ENCODE data around the gene HHIPL1.

Gene HHIPL1

GRCh38 chr14:99677231-99678140 lies 32.6 kb downstream of the HHIPL1 start:
- DNase-seq, result no peak

- DNase-seq, result no peak
These were observed 33.3 kb downstream of the HHIPL1 start for GRCh38 chr14:99678198-99678597.

- no peak for DNase-seq
These were observed 34.2 kb downstream of the HHIPL1 start for GRCh38 chr14:99679111-99679510.

- DNase-seq, result no peak
These were observed 34.6 kb downstream of the HHIPL1 start for GRCh38 chr14:99679543-99679942.

- DNase-seq, result no peak
These were observed 35.1 kb downstream of the HHIPL1 start for GRCh38 chr14:99679996-99680395.

GRCh38 chr14:99681101-99681831 lies 36.3 kb downstream of the HHIPL1 start:
- DNase-seq, result no peak

- no peak for DNase-seq
These were observed 36.9 kb downstream of the HHIPL1 start for GRCh38 chr14:99681832-99682148.

GRCh38 chr14:99682809-99683618 lies 38.1 kb downstream of the HHIPL1 start:
- DNase-seq, result peak; percentile 82

GRCh38 chr14:99683619-99684409 lies 38.9 kb downstream of the HHIPL1 start, which contains the start of gene CYP46A1:
Gene CYP46A1, plus strand, starts transcription at chr14:99684298. Its CDS starts 120 bp downstream, at chr14:99684418.
- peak; percentile 99 for DNase-seq

GRCh38 chr14:99684410-99684934 lies 39.5 kb downstream of the HHIPL1 start:
- DNase-seq, result no peak

- no peak for DNase-seq
These were observed 40.2 kb downstream of the HHIPL1 start for GRCh38 chr14:99685151-99685591.

GRCh38 chr14:99685596-99685995 lies 40.7 kb downstream of the HHIPL1 start:
- no peak for DNase-seq

- no peak for DNase-seq
These were observed 41.8 kb downstream of the HHIPL1 start for GRCh38 chr14:99686557-99687283.

- DNase-seq, result peak; percentile 22
These were observed 42.6 kb downstream of the HHIPL1 start for GRCh38 chr14:99687284-99688209.

- no peak for DNase-seq
These were observed 43.3 kb downstream of the HHIPL1 start for GRCh38 chr14:99688210-99688581.

- no peak for DNase-seq
These were observed 43.7 kb downstream of the HHIPL1 start for GRCh38 chr14:99688629-99689028.

GRCh38 chr14:99689266-99690236 lies 44.6 kb downstream of the HHIPL1 start:
- DNase-seq, result no peak

GRCh38 chr14:99690636-99691035 lies 45.7 kb downstream of the HHIPL1 start:
- no peak for DNase-seq
